ENCODE results near the gene CPSF7.
A peak's percentile ranks its signal among the peaks of the same experiment; 100 is the strongest.
"Not testable (repeated sequence)": the region's sequence is repeated elsewhere in the genome, so short reads cannot be mapped to it uniquely, and the experiment has no call there.

The CPSF7 gene

GRCh38 chr11:61437496-61437895 is 7.7 kb upstream of the CPSF7 start:
- DNase-seq: no peak

GRCh38 chr11:61430839-61431238 is 1.1 kb upstream of the CPSF7 start:
- DNase-seq: not testable (repeated sequence)

GRCh38 chr11:61429346-61429690 is 457 bp downstream of the CPSF7 start:
- DNase-seq: peak; percentile 73

GRCh38 chr11:61425367-61426131 is 4.2 kb downstream of the CPSF7 start:
- DNase-seq: no peak

GRCh38 chr11:61422226-61422625 is 7.5 kb downstream of the CPSF7 start:
- DNase-seq: no peak

- DNase-seq: no peak
These were observed 11.6 kb downstream of the CPSF7 start for GRCh38 chr11:61418136-61418535.

- no peak for DNase-seq
These were observed 12.1 kb downstream of the CPSF7 start for GRCh38 chr11:61417670-61418069.

- DNase-seq: no peak
These were observed 12.8 kb downstream of the CPSF7 start for GRCh38 chr11:61416941-61417340.

GRCh38 chr11:61415381-61415780 is 14.4 kb downstream of the CPSF7 start:
- DNase-seq: no peak

- DNase-seq: no peak
These were observed 15.2 kb downstream of the CPSF7 start for GRCh38 chr11:61414547-61414946.

- no peak for DNase-seq
These were observed 16.3 kb downstream of the CPSF7 start for GRCh38 chr11:61413496-61413895.

GRCh38 chr11:61411589-61411988 is 18.2 kb downstream of the CPSF7 start:
- no peak for DNase-seq

GRCh38 chr11:61406991-61407728 is 22.6 kb downstream of the CPSF7 start:
- DNase-seq: no peak

GRCh38 chr11:61406067-61406466 is 23.7 kb downstream of the CPSF7 start:
- DNase-seq: no peak

- DNase-seq: no peak
These were observed 25.1 kb downstream of the CPSF7 start for GRCh38 chr11:61404641-61405040.

GRCh38 chr11:61404103-61404502 is 25.7 kb downstream of the CPSF7 start:
- DNase-seq: no peak

GRCh38 chr11:61403658-61404057 is 26.1 kb downstream of the CPSF7 start:
- DNase-seq: no peak

GRCh38 chr11:61401573-61401972 is 28.2 kb downstream of the CPSF7 start:
- no peak for DNase-seq

GRCh38 chr11:61401173-61401572 is 28.6 kb downstream of the CPSF7 start:
- no peak for DNase-seq

GRCh38 chr11:61392981-61393595 is 36.7 kb downstream of the CPSF7 start:
- no peak for DNase-seq

- no peak for DNase-seq
These were observed 39.6 kb downstream of the CPSF7 start for GRCh38 chr11:61390161-61390560.

- no peak for DNase-seq
These were observed 45.2 kb downstream of the CPSF7 start for GRCh38 chr11:61384271-61385242.

- not testable (repeated sequence) for DNase-seq
These were observed 45.9 kb downstream of the CPSF7 start for GRCh38 chr11:61383859-61384258.

Measured in activated CD4-positive, alpha-beta T cell treated with anti-CD3 and anti-CD28 coated beads for 48 hours (primary cell).